HG02571 (cell line): ENCODE measurements around the gene B4GALNT3.

ENCODE experiments used
- ATAC-seq: cut with Tn5 transposase; IDR thresholded peaks from one replicate; pipeline ENCODE4 v1.9.1; 2021; ENCODE audit warnings: mild to moderate bottlenecking, moderate library complexity; ENCODE audit not compliant: unreplicated experiment

B4GALNT3 gene

GRCh38 chr12:556498-556897, 96.8 kb downstream of the B4GALNT3 start:
- no peak for ATAC-seq

GRCh38 chr12:558580-558979, 98.8 kb downstream of the B4GALNT3 start:
- no peak for ATAC-seq

GRCh38 chr12:559208-559905, 99.6 kb downstream of the B4GALNT3 start:
- no peak for ATAC-seq

- ATAC-seq, result no peak
Measured at GRCh38 chr12:559906-560455, 100.2 kb downstream of the B4GALNT3 start.

GRCh38 chr12:560691-561390, 101.1 kb downstream of the B4GALNT3 start:
- ATAC-seq, result no peak

GRCh38 chr12:561391-561705, 101.6 kb downstream of the B4GALNT3 start:
- no peak for ATAC-seq

- ATAC-seq, result no peak
Measured at GRCh38 chr12:561908-562593, 102.3 kb downstream of the B4GALNT3 start.

- no peak for ATAC-seq
Measured at GRCh38 chr12:562634-563033, 102.9 kb downstream of the B4GALNT3 start.

- ATAC-seq, result no peak
Measured at GRCh38 chr12:563250-563781, 103.6 kb downstream of the B4GALNT3 start.

GRCh38 chr12:563787-564298, 104.1 kb downstream of the B4GALNT3 start:
- ATAC-seq, result no peak

GRCh38 chr12:565161-565560, 105.4 kb downstream of the B4GALNT3 start:
- no peak for ATAC-seq

- ATAC-seq, result no peak
Measured at GRCh38 chr12:565589-566105, 105.9 kb downstream of the B4GALNT3 start.

GRCh38 chr12:568486-568885, 108.7 kb downstream of the B4GALNT3 start:
- no peak for ATAC-seq

GRCh38 chr12:569091-569676, 109.4 kb downstream of the B4GALNT3 start:
- no peak for ATAC-seq

GRCh38 chr12:569803-570434, 110.2 kb downstream of the B4GALNT3 start:
- peak; percentile 61 for ATAC-seq

- ATAC-seq, result no peak
Measured at GRCh38 chr12:570435-570920, 110.7 kb downstream of the B4GALNT3 start.

GRCh38 chr12:570921-571794, 111.4 kb downstream of the B4GALNT3 start:
- no peak for ATAC-seq

GRCh38 chr12:571795-572531, 112.2 kb downstream of the B4GALNT3 start:
- no peak for ATAC-seq
